ENCODE results near the gene PIRT.

The PIRT gene

GRCh38 chr17:10804546-10804945 is 33.3 kb downstream of the PIRT start:
- no peak overlapping the region for H3K27ac ChIP-seq

GRCh38 chr17:10803830-10804475 is 33.9 kb downstream of the PIRT start, which contains the start of gene TMEM238L:
TSS of gene TMEM238L (minus strand) at chr17:10804099. CDS start at chr17:10803963, 136 bp downstream.
- TF ChIP-seq CTCF (conservative IDR thresholded peaks at IDR 0.05), result no peak
- H3K27ac ChIP-seq, result no peak within 1 kb of the TSS

More at GRCh38 chr17:10804546-10804945, 33.3 kb downstream of the PIRT start:
- no peak for TF ChIP-seq CTCF (conservative IDR thresholded peaks at IDR 0.05)

GRCh38 chr17:10803350-10803749 is 34.5 kb downstream of the PIRT start:
- H3K27ac ChIP-seq, result no peak overlapping the region
- TF ChIP-seq CTCF (conservative IDR thresholded peaks at IDR 0.05), result no peak

- no peak for TF ChIP-seq CTCF (conservative IDR thresholded peaks at IDR 0.05)
- H3K27ac ChIP-seq, result no peak overlapping the region
These were observed 35.2 kb downstream of the PIRT start for GRCh38 chr17:10802496-10803284.

- no peak for TF ChIP-seq CTCF (conservative IDR thresholded peaks at IDR 0.05)
- peak overlapping the region; percentile 72 for H3K27ac ChIP-seq
These were observed 38.5 kb downstream of the PIRT start for GRCh38 chr17:10799407-10799806.

GRCh38 chr17:10798910-10799309 is 39.0 kb downstream of the PIRT start:
- peak overlapping the region; percentile 72 for H3K27ac ChIP-seq
- TF ChIP-seq CTCF (conservative IDR thresholded peaks at IDR 0.05), result no peak

GRCh38 chr17:10798332-10798749 is 39.5 kb downstream of the PIRT start:
- H3K27ac ChIP-seq, result peak overlapping the region; percentile 72
- no peak for TF ChIP-seq CTCF (conservative IDR thresholded peaks at IDR 0.05)

Measured in VCaP (cell line).